Breast epithelium (tissue), 4 donors: Measurements from ENCODE around the gene OTULIN. TPM values are rescaled to one million over a fixed set of nuclear protein-coding genes. Genes with fewer than 3 reads are reported as not detected.

ENCODE experiments used
- DNase-seq, 2 donors: peaks; one replicate each; pipeline ENCODE4 v3.0.0-alpha.2; 2019; ENCODE audit warnings: low spot score in 2 of 2
- H3K27ac ChIP-seq, 2 donors: fragments of 200-600 bp; sonication (generic) in 1 of 2; one replicate each; pipeline ENCODE4 v1.5.1; 2016 to 2019; ENCODE audit warnings: mild to moderate bottlenecking in 1 of 2
- H3K27me3 ChIP-seq, 2 donors: fragments of 200-600 bp; sonication (generic) in 1 of 2; one replicate each; pipeline versions ENCODE4 v1.5.1 to v1.6.0; 2017 to 2019; ENCODE audit warnings: control low read depth in 1 of 2, mild to moderate bottlenecking in 1 of 2
- H3K36me3 ChIP-seq: fragments of 200-600 bp; one replicate; pipeline ENCODE4 v1.5.1; 2019
- H3K4me1 ChIP-seq, 2 donors: fragments of 200-600 bp; sonication (generic); one replicate each; pipeline ENCODE4 v1.5.1; 2016 to 2019; ENCODE audit warnings: control low read depth in 1 of 2
- H3K4me3 ChIP-seq, 3 donors: fragments of 200-600 bp; sonication (generic); 1 replicate in 2 of 3; 2 replicates in 1 of 3; pipeline ENCODE4 v1.5.1; 2016 to 2019; ENCODE audit warnings: mild to moderate bottlenecking in 3 of 3, moderate library complexity in 2 of 3
- H3K9me3 ChIP-seq, 2 donors: fragments of 200-600 bp; sonication (generic) in 1 of 2; one replicate each; pipeline ENCODE4 v1.5.1; 2016 to 2019; ENCODE audit warnings: control low read depth in 1 of 2
- POLR2A ChIP-seq: fragments of 450-650 bp; IDR thresholded peaks from one replicate; pipeline ENCODE4 v1.6.1; 2016; ENCODE audit warnings: antibody characterized with exemption, mild to moderate bottlenecking, moderate library complexity
- POLR2AphosphoS5 ChIP-seq, 3 donors: sonication (generic); formaldehyde crosslinking; IDR thresholded peaks; one replicate each; pipeline ENCODE4 v1.6.1; 2017; ENCODE audit warnings: antibody characterized with exemption in 3 of 3
- intact Hi-C: fragments of 100-400 bp; cut with DNase I; formaldehyde crosslinking; loops from one replicate; pipeline ENCODE4 v1.15.1; 2023; ENCODE audit warnings: low total_unique reads
- total RNA-seq, 3 donors: library from RNA; depleted of rRNA; stranded (reverse); fragments of >200 nt; gene quantifications; one replicate each; pipeline ENCODE4 v1.1.0, GENCODE V29; 2016
- TF ChIP-seq, protein P1 (sequence below), 3 donors: fragments of 450-650 bp; IDR thresholded peaks; one replicate each; pipeline ENCODE4 v1.5.1; 2016 to 2017; ENCODE audit warnings: antibody characterized with exemption in 3 of 3, mild to moderate bottlenecking in 3 of 3, moderate library complexity in 3 of 3

Gene OTULIN
- total RNA-seq, 3 donors from 2014 or later = 31.0 to 63.7 (median 47.2) TPM

DNA sequence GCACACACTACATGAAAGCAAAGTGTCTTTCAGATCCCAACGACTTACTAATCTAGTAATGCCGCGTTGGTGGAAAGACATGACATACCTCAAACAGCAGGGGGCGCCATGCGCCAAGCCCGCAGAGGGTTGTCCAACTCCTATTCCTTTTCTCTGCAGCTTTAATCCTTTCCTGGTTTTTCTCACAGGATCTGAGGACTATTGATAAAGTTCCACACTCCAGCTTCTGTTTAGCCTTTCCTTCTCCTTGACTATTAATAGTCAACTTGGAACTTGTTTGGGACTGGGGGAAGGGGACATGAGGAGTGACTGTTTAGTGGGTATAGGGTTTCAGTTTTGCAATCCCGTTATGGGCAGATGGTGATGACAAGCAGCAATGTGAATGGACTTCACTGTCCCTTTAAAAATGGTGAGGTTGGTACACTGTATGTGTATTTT is 62.9 kb downstream of the OTULIN start:
- H3K9me3 ChIP-seq = no peaks in the 10 kb centered on the region
- no peaks in the 10 kb centered on the region for H3K27me3 ChIP-seq
- peak; percentile 53 to 81 for DNase-seq
- no peak overlapping the region for H3K4me3 ChIP-seq
- H3K36me3 ChIP-seq = no peaks in the 10 kb centered on the region
- intact Hi-C loops = loop anchor here (5.0 kb wide), 1 partner anchor 285 kb away; no protein-coding TSS in a partner anchor
- H3K4me1 ChIP-seq = no peaks in the 10 kb centered on the region
- no peak overlapping the region for H3K27ac ChIP-seq
- TF ChIP-seq POLR2A = no peak
- peak in 1 of 3 donors; percentile 42 for TF ChIP-seq POLR2AphosphoS5 (IDR thresholded peaks at IDR 0.05)
- TF ChIP-seq, protein P1, sequence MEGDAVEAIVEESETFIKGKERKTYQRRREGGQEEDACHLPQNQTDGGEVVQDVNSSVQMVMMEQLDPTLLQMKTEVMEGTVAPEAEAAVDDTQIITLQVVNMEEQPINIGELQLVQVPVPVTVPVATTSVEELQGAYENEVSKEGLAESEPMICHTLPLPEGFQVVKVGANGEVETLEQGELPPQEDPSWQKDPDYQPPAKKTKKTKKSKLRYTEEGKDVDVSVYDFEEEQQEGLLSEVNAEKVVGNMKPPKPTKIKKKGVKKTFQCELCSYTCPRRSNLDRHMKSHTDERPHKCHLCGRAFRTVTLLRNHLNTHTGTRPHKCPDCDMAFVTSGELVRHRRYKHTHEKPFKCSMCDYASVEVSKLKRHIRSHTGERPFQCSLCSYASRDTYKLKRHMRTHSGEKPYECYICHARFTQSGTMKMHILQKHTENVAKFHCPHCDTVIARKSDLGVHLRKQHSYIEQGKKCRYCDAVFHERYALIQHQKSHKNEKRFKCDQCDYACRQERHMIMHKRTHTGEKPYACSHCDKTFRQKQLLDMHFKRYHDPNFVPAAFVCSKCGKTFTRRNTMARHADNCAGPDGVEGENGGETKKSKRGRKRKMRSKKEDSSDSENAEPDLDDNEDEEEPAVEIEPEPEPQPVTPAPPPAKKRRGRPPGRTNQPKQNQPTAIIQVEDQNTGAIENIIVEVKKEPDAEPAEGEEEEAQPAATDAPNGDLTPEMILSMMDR (IDR thresholded peaks at IDR 0.05) = peak; percentile 95 to 97 (median 95)

DNA sequence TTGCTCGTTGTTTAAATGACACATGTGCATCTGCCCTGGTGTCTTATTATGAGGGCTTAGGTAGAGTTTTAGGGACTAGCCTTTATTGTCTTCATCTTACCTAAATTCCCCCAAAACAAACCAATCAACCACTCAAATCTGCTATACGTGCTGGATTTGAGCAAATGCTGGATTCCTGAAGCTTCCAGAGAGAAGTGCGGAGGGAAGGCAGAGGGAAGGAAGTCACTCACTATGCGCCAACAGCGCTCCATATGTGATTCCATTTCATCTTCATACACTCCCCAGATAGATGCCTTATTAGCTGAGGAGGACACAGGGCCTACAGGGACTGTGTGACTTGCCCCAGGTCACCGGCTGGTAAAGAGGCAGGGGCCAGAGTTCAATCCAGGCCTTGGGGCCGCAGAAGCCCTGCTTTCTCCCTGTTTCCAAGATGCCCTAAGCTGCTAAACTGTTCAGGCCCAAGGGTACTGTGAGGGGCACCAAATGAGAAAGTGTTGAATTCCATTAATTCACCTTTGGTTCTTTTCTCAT is 63.5 kb downstream of the OTULIN start:
- DNase-seq = no peak
- Histone ChIP-seq H3K9me3 (no peaks in the 10 kb centered on the region), H3K27me3 (no peaks in the 10 kb centered on the region), H3K4me3 (no peak overlapping the region), H3K27ac (peak overlapping the region in 1 of 2 donors; percentile 32), H3K36me3 (no peaks in the 10 kb centered on the region), H3K4me1 (no peaks in the 10 kb centered on the region)
- TF ChIP-seq POLR2A (no peak), POLR2AphosphoS5 (IDR thresholded peaks at IDR 0.05) (no peak)
- TF ChIP-seq, protein P1 (IDR thresholded peaks at IDR 0.05) = no peak
- intact Hi-C loops = loop anchor here (5.0 kb wide), 1 partner anchor 284 kb away; no protein-coding TSS in a partner anchor

DNA sequence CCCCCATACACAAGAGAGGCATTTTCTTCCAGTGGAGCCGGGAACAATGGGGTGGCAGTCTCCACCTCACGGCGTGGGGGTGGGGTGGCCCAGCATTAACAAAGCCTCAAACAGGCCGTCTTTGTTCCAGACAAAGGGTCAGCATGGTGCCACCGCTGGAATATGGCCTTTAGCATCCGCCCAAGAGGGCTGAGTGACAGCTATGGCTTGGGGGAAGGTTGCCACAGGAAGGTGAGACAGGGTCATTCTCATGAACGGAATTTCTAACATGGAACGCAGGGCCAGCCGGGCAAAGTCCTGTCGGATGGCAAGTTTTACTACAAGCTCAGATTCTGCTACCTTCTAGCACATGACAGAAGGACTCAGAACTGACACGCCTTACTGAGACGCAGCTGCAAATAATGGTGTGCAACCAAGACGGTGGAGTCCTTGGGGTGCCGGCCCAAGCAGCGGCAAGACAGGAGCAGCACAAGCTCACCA is 64.0 kb downstream of the OTULIN start:
- Histone ChIP-seq H3K27me3 (no peaks in the 10 kb centered on the region), H3K36me3 (no peaks in the 10 kb centered on the region), H3K9me3 (no peaks in the 10 kb centered on the region), H3K4me1 (no peaks in the 10 kb centered on the region), H3K4me3 (no peak overlapping the region), H3K27ac (peak overlapping the region in 1 of 2 donors; percentile 32)
- TF ChIP-seq POLR2AphosphoS5 (IDR thresholded peaks at IDR 0.05) = no peak
- TF ChIP-seq, protein P1 (IDR thresholded peaks at IDR 0.05) = no peak
- TF ChIP-seq POLR2A = no peak
- no peak for DNase-seq
- intact Hi-C loops = loop anchor here (5.0 kb wide), 1 partner anchor 284 kb away; no protein-coding TSS in a partner anchor

GRCh38 chr5:14729448-14730385 is 65.2 kb downstream of the OTULIN start:
- TF ChIP-seq, protein P1 (IDR thresholded peaks at IDR 0.05) = no peak
- Histone ChIP-seq H3K36me3 (no peaks in the 10 kb centered on the region), H3K4me3 (no peak overlapping the region), H3K27ac (no peak overlapping the region), H3K27me3 (no peaks in the 10 kb centered on the region), H3K4me1 (no peaks in the 10 kb centered on the region), H3K9me3 (no peaks in the 10 kb centered on the region)
- intact Hi-C loops = loop anchor here (5.0 kb wide), 1 partner anchor 283 kb away; no protein-coding TSS in a partner anchor
- DNase-seq = no peak

- intact Hi-C loops = no loop called here
- H3K27me3 ChIP-seq = no peaks in the 10 kb centered on the region
- no peaks in the 10 kb centered on the region for H3K36me3 ChIP-seq
- no peak overlapping the region for H3K27ac ChIP-seq
- H3K4me3 ChIP-seq = no peak overlapping the region
- H3K4me1 ChIP-seq = no peaks in the 10 kb centered on the region
- TF ChIP-seq POLR2AphosphoS5 (IDR thresholded peaks at IDR 0.05) (no peak), POLR2A (no peak)
- TF ChIP-seq, protein P1 (IDR thresholded peaks at IDR 0.05) = no peak
- no peaks in the 10 kb centered on the region for H3K9me3 ChIP-seq
- DNase-seq = no peak
These were observed 65.9 kb downstream of the OTULIN start for GRCh38 chr5:14730466-14730865.
